ENCODE measurements around the gene ARL13B.

- TF ChIP-seq EZH2 (IDR thresholded peaks at IDR 0.05; ENCODE audit: borderline replicate concordance, low read depth, low read length, severe bottlenecking), result no peak
- TF ChIP-seq CTCF (IDR thresholded peaks at IDR 0.05; ENCODE audit: extremely low read depth in 1 of 2, insufficient read depth in 1 of 2, low read depth in 1 of 2, low read length in 2 of 2), result peak; percentile 21 to 29
- TF ChIP-seq MYC (IDR thresholded peaks at IDR 0.05; ENCODE audit: low read depth, low read length), result no peak
- TF ChIP-seq POLR2AphosphoS5 (IDR thresholded peaks at IDR 0.05; ENCODE audit: insufficient read depth, low read depth, low read length), result no peak
- TF ChIP-seq POLR2A (IDR thresholded peaks at IDR 0.05; ENCODE audit: low read depth, low read length), result no peak
- TF ChIP-seq MAX (IDR thresholded peaks at IDR 0.05; ENCODE audit: insufficient read depth, insufficient read length), result no peak
- no peak for TF ChIP-seq JUN (IDR thresholded peaks at IDR 0.05; ENCODE audit: borderline replicate concordance, insufficient read depth, insufficient read length, low read depth)
Measured at GRCh38 chr3:94069194-94069813, 89.3 kb downstream of the ARL13B start.
